GM23248 (cell line): ENCODE results near the gene SULF2.

Experiments
- EZH2 ChIP-seq: fragments of 200-600 bp; sonication (generic); IDR thresholded peaks from 2 replicates; pipeline ENCODE4 v1.6.1; 2018; ENCODE audit warnings: antibody characterized with exemption, mild to moderate bottlenecking; ENCODE audit not compliant: insufficient read depth, poor library complexity, severe bottlenecking
- EZH2phosphoT487 ChIP-seq: fragments of 200-600 bp; sonication (generic); IDR thresholded peaks from 2 replicates; pipeline ENCODE4 v1.6.1; 2018; ENCODE audit warnings: antibody characterized with exemption, moderate library complexity, mild to moderate bottlenecking, low read depth; ENCODE audit not compliant: insufficient read depth

GRCh38 chr20:47791084-47791599 is 5.9 kb upstream of the SULF2 start:
- no peak for TF ChIP-seq EZH2
- TF ChIP-seq EZH2phosphoT487 = no peak
